Spinal cord (tissue), 10 donors: ENCODE measurements around the gene TBX1. TPM values are rescaled to one million over a fixed set of nuclear protein-coding genes. Genes with fewer than 3 reads are reported as not detected.
"Not testable (repeated sequence)": the region's sequence is repeated elsewhere in the genome, so short reads cannot be mapped to it uniquely, and the experiment has no call there.

Experiments used
- DNase-seq, 6 donors: peaks; one replicate each; pipeline versions ENCODE4 v3.0.0 to v3.0.0-alpha.2; 2013 to 2015; ENCODE audit warnings: low spot score in 6 of 6, low read depth in 4 of 6
- H3K27ac ChIP-seq: one replicate; pipeline ENCODE4 v1.5.1; 2013; ENCODE audit warnings: low read depth, low read length, control low read depth
- H3K27me3 ChIP-seq: one replicate; pipeline ENCODE4 v1.6.1; 2013; ENCODE audit warnings: low read length; ENCODE audit not compliant: control insufficient read depth, insufficient read depth
- H3K36me3 ChIP-seq: one replicate; pipeline ENCODE4 v1.6.1; 2013; ENCODE audit warnings: low read length; ENCODE audit not compliant: control insufficient read depth, insufficient read depth
- H3K4me1 ChIP-seq: one replicate; pipeline ENCODE4 v1.6.1; 2013; ENCODE audit warnings: low read length; ENCODE audit not compliant: control insufficient read depth, insufficient read depth
- H3K4me3 ChIP-seq: one replicate; pipeline ENCODE4 v1.5.1; 2013; ENCODE audit warnings: low read depth, low read length, control low read depth
- H3K9me3 ChIP-seq: one replicate; pipeline ENCODE4 v1.6.1; 2013; ENCODE audit warnings: low read length; ENCODE audit not compliant: control insufficient read depth, insufficient read depth
- WGBS: methylation state at CpG from one replicate; pipeline ENCODE4 v1.1.5; 2013; ENCODE audit warnings: missing lambda C conversion rate; ENCODE audit not compliant: insufficient coverage; 5-methylcytosine and 5-hydroxymethylcytosine counted together
- polyA plus RNA-seq, 2 donors: library from polyadenylated mRNA; unstranded; fragments of 120-200 nt; gene quantifications; one replicate each; pipeline ENCODE4 v1.2.1, GENCODE V29; 2013; ENCODE audit not compliant: insufficient read length in 2 of 2
- total RNA-seq, 2 donors: library from RNA; depleted of rRNA in 1 of 2; stranded (reverse); fragments of 120-200 nt in 1 of 2; fragments of >200 nt in 1 of 2; gene quantifications; one replicate each; pipeline versions ENCODE4 v1.2.3 to v1.2.4, GENCODE V29; 2013 to 2014
- donor health status: healthy.

The TBX1 gene
- total and polyA plus RNA-seq, 4 donors, result 0.35 to 1.3 (median 0.63) TPM; not detected in 1

DNA sequence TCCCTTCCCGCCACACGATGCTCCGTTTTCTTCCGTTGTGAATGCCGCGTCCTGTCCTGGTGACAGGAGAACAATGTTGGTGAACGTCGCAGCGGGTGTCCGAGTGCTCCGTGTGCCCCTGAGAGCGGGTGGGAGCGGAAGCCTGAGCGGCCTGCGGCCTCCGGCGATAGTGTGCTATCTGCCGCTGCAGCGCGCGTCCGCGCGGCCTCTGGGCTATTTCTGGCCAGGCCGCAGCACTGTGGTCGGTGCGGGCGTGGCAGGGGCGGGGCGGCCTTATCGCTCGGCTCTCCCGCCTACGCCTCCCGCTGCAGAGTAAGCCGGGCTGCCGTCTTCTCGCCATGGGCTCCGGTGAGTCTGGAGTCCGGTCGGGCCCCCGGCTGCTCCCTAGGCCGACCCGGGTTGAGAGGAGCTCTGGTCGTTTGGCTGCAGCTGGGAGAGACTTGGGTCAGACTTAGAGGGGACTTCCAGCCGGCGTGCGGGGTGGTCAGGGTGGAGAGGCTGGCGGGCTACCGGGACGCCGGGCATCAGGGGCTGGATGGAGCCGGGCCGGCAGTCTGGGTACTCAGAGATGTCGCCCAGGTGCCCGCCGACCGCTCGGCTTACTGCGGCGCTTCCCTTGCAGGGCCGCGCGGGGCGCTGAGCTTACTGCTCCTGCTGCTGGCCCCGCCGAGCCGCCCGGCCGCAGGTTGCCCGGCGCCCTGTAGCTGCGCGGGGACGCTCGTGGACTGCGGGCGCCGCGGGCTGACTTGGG is 37.2 kb upstream of the TBX1 start, which contains the start of gene GP1BB:
Gene GP1BB (plus strand): TSS at position 308 of the 751 bp plus-strand sequence. CDS start 31 bp downstream, at position 339.
- H3K4me1 ChIP-seq, result peaks cover 38% of the 10 kb centered on the region
- H3K36me3 ChIP-seq, result peaks cover 60% of the 10 kb centered on the region
- peaks cover 26% of the 10 kb centered on the region for H3K27me3 ChIP-seq
- no peaks in the 10 kb centered on the region for H3K9me3 ChIP-seq
- WGBS, result 34% methylated on average over 80 of the region's 80 CpGs
- DNase-seq, result no peak
- no peak within 1 kb of the TSS for H3K27ac ChIP-seq
- H3K4me3 ChIP-seq, result no peak within 1 kb of the TSS

- H3K4me3 ChIP-seq, result no peak overlapping the region
- peaks cover 26% of the 10 kb centered on the region for H3K27me3 ChIP-seq
- WGBS, result 31% methylated on average over 89 of the region's 89 CpGs
- H3K9me3 ChIP-seq, result no peaks in the 10 kb centered on the region
- peaks cover 32% of the 10 kb centered on the region for H3K4me1 ChIP-seq
- no peak for DNase-seq
- no peak overlapping the region for H3K27ac ChIP-seq
- peaks cover 57% of the 10 kb centered on the region for H3K36me3 ChIP-seq
These were observed 36.4 kb upstream of the TBX1 start for GRCh38 chr22:19723983-19724827.

GRCh38 chr22:19724927-19725661 is 35.5 kb upstream of the TBX1 start:
- Histone ChIP-seq H3K36me3 (peaks cover 48% of the 10 kb centered on the region), H3K4me1 (peaks cover 25% of the 10 kb centered on the region), H3K9me3 (no peaks in the 10 kb centered on the region), H3K27me3 (peaks cover 23% of the 10 kb centered on the region), H3K4me3 (no peak overlapping the region), H3K27ac (no peak overlapping the region)
- 71% methylated on average over 45 of the region's 45 CpGs for WGBS
- no peak for DNase-seq

GRCh38 chr22:19726064-19726788 is 34.4 kb upstream of the TBX1 start:
- not testable (repeated sequence) for DNase-seq, H3K4me3 ChIP-seq, H3K9me3 ChIP-seq, H3K27ac ChIP-seq
- 78% methylated on average over 91 of the region's 96 CpGs for WGBS
- Histone ChIP-seq H3K36me3 (peaks cover 37% of the 10 kb centered on the region), H3K4me1 (peaks cover 32% of the 10 kb centered on the region), H3K27me3 (peaks cover 23% of the 10 kb centered on the region)

DNA sequence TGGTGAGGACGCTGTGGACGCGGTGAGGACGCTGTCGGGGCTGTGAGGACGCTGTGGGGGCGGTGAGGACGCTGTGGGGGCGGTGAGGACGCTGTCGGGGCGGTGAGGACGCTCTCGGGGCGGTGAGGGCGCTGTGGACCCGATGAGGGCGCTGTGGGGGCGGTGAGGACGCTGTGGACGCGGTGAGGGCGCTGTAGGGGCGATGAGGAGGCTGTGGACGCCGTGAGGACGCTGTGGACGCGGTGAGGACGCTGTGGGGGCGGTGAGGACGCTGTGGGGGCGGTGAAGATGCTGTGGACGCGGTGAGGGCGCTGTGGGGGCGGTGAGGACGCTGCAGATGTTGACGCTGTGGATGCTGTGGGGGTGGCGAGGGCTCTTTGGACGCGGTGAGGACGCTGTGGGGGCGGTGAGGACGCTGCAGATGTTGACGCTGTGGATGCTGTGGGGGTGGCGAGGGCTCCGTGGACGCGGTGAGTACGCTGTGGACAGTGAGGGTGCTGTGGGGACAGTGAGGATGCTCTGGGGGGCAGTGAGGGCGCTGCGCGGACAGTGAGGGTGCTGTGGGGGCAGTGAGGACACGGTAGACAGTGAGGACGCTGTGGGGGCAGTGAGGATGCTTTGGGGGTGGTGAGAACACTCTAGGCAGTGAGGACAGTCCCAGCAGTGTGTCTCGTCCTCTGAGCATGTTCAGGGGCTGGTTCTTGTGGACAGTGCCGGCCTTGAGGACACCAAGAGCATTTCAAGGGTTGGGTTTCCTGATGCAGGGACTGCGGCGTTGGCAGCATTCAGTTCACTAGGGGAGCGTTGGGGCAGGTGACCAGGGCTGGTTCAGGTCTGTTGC is 33.0 kb upstream of the TBX1 start:
- Histone ChIP-seq H3K4me1 (peaks cover 21% of the 10 kb centered on the region), H3K27me3 (peaks cover 19% of the 10 kb centered on the region)
- WGBS, result 56% methylated on average over 60 of the region's 61 CpGs

DNA sequence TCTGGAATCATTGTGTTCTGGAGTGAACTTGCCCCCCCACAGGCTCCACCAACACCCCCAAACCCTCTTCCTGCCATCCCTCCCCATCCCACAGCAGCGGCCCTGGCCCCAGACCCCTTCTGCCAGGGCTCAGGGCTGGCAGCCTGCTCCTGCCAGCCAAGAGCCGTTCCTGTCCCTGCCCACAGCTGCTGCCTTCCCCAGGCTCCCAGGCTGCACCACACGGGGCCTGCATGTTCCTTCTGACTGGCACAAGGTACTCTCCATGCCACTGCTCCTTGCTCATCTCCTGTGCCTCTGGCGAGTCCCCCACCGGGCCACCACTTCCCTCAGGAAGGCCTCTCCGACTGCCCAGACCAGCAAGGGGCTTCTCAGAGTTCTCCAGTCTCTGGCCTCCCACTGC is 32.3 kb upstream of the TBX1 start:
- Histone ChIP-seq H3K4me1 (peaks cover 15% of the 10 kb centered on the region), H3K36me3 (peaks cover 17% of the 10 kb centered on the region), H3K9me3 (no peaks in the 10 kb centered on the region), H3K4me3 (no peak overlapping the region), H3K27ac (no peak overlapping the region), H3K27me3 (peaks cover 13% of the 10 kb centered on the region)
- no peak for DNase-seq
- 65% methylated on average over 6 of the region's 6 CpGs for WGBS

More for the DNA sequence above, 33.0 kb upstream of the TBX1 start:
- no peak for DNase-seq
- no peaks in the 10 kb centered on the region for H3K9me3 ChIP-seq
- no peak overlapping the region for H3K27ac ChIP-seq
- H3K4me3 ChIP-seq, result no peak overlapping the region
- peaks cover 24% of the 10 kb centered on the region for H3K36me3 ChIP-seq

- Histone ChIP-seq H3K27ac (no peak overlapping the region), H3K27me3 (peaks cover 13% of the 10 kb centered on the region), H3K4me1 (peaks cover 11% of the 10 kb centered on the region), H3K36me3 (peaks cover 13% of the 10 kb centered on the region), H3K9me3 (no peaks in the 10 kb centered on the region), H3K4me3 (no peak overlapping the region)
- DNase-seq, result no peak
- WGBS, result 42% methylated on average over 10 of the region's 10 CpGs
These were observed 31.7 kb upstream of the TBX1 start for GRCh38 chr22:19728836-19729235.

DNA sequence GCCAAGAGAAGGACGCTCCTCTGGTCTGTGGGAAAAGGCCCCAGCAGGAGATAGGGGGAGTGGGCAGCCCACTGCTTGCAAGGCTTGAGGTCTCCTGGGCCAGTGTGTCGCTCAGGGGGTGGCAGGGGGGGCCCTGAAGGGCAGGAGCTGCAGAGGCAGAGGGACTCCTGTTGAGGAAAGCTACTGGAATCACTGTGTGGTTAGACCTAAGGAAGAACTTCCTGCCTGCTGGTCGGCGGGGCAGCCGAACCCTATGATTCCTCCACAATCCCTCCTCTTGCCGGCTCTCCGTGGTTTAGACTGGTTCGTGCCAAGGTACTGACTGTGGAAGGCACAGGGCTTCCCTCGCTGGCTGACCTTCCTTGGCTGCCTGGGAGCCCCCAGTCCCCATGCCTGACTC is 31.1 kb upstream of the TBX1 start:
- 81% methylated on average over 9 of the region's 9 CpGs for WGBS
- Histone ChIP-seq H3K4me1 (peaks cover 11% of the 10 kb centered on the region), H3K36me3 (peaks cover 10% of the 10 kb centered on the region), H3K9me3 (no peaks in the 10 kb centered on the region), H3K4me3 (no peak overlapping the region), H3K27ac (no peak overlapping the region), H3K27me3 (peaks cover 12% of the 10 kb centered on the region)
- no peak for DNase-seq
